RWPE1 (cell line): ENCODE measurements around the gene TMEM45A.
"Not testable (repeated sequence)": the region's sequence is repeated elsewhere in the genome, so short reads cannot be mapped to it uniquely, and the experiment has no call there.

ENCODE experiments used
- CTCF ChIA-PET: fragments of 350-600 bp; sonication (Branson Sonifier 250); formaldehyde crosslinking; extraction: SDS; loops from one replicate; lab custom pipeline; 2021; lab: Yijun Ruan, JAX
- POLR2A ChIA-PET: fragments of 400-600 bp; formaldehyde crosslinking; extraction: SDS; loops from one replicate; lab custom pipeline; 2020; ENCODE audit warnings: antibody characterized with exemption; ENCODE audit not compliant: low non-redundant PET; lab: Yijun Ruan, JAX
- DNase-seq: peaks from one replicate; pipeline ENCODE4 v3.0.0; 2012; ENCODE audit warnings: low spot score
- H3K27ac ChIP-seq: fragments of 450-650 bp; 2 replicates; pipeline ENCODE4 v1.5.1; 2017
- TF ChIP-seq, protein P1 (sequence below): fragments of 450-650 bp; conservative IDR thresholded peaks from 2 replicates; pipeline ENCODE4 v1.5.1; 2017; ENCODE audit warnings: low read depth, mild to moderate bottlenecking

Gene TMEM45A

DNA sequence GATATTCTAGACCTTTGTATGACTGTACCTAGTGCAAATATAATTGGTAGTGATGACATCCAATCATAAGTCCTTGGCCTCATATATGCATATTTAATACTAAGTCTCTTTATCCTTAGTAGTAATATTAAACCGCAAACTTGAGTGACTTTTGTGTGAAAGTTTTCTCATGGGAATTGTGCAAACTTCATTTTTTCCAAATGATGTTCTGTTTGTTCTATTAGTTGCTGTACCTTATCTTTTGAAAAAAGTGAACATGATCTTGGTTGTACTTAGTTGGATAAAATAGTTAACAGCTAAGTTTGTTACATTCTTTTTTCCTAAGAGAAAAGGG is 43.2 kb downstream of the TMEM45A start:
- ChIA-PET CTCF (no interaction called here), POLR2A (no interaction called here)
- TF ChIP-seq, protein P1, sequence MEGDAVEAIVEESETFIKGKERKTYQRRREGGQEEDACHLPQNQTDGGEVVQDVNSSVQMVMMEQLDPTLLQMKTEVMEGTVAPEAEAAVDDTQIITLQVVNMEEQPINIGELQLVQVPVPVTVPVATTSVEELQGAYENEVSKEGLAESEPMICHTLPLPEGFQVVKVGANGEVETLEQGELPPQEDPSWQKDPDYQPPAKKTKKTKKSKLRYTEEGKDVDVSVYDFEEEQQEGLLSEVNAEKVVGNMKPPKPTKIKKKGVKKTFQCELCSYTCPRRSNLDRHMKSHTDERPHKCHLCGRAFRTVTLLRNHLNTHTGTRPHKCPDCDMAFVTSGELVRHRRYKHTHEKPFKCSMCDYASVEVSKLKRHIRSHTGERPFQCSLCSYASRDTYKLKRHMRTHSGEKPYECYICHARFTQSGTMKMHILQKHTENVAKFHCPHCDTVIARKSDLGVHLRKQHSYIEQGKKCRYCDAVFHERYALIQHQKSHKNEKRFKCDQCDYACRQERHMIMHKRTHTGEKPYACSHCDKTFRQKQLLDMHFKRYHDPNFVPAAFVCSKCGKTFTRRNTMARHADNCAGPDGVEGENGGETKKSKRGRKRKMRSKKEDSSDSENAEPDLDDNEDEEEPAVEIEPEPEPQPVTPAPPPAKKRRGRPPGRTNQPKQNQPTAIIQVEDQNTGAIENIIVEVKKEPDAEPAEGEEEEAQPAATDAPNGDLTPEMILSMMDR = no peak

GRCh38 chr3:100536093-100536492 is 43.7 kb downstream of the TMEM45A start:
- POLR2A ChIA-PET = no interaction called here
- no peak for DNase-seq
- no peak overlapping the region for H3K27ac ChIP-seq
- CTCF ChIA-PET = no interaction called here
- TF ChIP-seq, protein P1 = no peak

More for the DNA sequence above, 43.2 kb downstream of the TMEM45A start:
- H3K27ac ChIP-seq = no peak overlapping the region
- no peak for DNase-seq

DNA sequence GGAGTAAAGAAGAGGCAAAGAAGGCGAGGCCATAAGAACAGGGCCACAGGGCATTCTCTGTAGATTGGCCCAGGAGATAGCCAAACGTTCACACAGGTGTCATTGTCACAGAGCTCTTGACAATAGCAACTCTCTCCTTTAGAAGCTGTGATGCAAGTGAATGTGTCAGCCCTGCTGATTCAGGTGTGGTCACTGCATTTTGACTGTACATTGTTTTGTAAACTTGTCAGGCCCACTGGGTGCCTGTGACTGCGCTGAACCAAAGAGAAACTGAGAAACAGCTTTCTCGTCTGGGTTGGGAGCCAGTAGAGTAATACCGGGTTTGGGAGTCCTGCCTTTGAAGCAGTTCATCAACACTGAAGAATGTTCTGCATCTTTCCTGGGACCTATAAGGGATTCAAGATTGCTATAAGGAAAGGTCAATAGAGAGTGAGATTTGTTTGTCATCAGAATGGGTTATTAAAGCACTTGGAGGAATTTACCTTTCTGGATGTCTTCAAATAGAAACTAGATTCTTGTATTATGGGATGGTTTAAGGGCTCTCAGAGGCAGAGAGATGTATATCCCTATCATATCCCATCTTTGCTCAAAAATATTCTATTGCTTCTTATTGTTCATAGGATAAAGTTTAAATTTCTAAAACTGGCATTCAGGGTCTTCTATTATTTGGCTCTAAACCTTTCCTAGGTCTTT is 45.4 kb downstream of the TMEM45A start:
- no peak overlapping the region for H3K27ac ChIP-seq
- no peak for DNase-seq
- POLR2A ChIA-PET = no interaction called here
- CTCF ChIA-PET = interaction anchor here (0.7 kb wide), 1 partner anchor 354 kb away, joined by 3 read pairs; no protein-coding TSS in a partner anchor
- TF ChIP-seq, protein P1 = no peak

DNA sequence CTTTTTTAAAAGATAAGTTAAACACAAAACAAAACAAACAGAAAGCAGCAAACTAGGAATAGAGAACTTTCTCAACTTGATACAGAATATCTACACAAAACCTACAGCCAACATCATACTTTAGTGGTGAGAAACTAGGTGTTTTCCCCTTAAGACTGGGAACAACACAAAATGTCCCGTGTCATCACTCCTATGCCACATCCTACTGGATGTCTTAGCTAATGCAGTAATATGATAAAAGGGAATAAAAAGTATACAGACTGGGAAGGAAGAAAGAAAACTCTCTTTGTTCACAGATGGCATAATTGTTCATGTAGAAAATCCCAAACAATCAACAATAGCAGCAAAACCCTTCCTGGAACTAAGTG is 45.9 kb downstream of the TMEM45A start:
- ChIA-PET CTCF (no interaction called here), POLR2A (no interaction called here)
- DNase-seq = no peak
- H3K27ac ChIP-seq = no peak overlapping the region
- TF ChIP-seq, protein P1 = no peak

DNA sequence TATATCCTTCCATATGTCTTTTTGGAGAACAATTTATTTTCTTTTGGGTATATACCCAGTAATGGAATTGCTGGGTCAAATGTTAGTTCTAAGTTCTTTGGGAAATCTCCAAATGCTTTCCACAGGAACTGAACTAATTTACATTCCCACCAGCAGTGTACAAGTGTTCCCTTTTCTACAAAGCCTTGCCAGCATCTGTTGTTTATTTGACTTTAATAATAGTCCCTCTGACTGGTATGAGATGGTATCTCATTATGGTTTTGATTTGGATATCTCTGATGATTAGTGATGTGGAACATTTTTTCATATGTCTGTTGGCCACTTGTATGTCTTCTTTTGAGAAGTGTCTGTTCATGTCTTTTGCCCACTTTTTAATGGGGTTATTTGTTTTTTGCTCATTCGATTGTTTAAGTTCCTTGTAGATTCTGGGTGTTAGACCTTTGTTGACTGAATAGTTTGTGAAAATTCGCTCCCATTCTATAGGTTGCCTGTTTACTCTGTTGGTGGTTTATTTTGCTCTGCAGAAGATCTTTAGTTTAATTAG is 48.4 kb downstream of the TMEM45A start:
- H3K27ac ChIP-seq = no peak overlapping the region
- CTCF ChIA-PET = no interaction called here
- POLR2A ChIA-PET = interaction anchor here (0.7 kb wide), 1 partner anchor 48 kb away, joined by 3 read pairs; the partner anchor contains the start of gene TMEM45A
- TF ChIP-seq, protein P1 = no peak
- DNase-seq = no peak

DNA sequence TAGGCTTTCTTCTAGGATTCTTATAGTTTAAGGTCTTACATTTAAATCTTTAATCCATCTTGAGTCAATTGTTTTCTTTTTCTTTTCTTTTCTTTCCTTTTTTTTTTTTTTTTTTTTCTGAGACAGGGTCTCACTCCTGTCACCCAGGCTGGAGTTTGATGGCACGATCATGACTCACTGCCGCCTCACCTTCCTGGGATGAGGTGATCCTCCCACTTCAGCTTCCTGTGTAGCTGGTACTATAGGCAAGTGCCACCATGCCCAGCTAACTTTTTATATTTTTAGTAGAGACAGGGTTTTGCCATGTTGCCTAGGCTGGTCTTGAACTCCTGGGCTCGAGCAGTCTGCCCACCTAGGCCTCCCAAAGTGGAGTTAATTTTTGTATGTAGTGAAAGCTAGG is 49.0 kb downstream of the TMEM45A start:
- CTCF ChIA-PET, DNase-seq, H3K27ac ChIP-seq: not testable (repeated sequence)
- POLR2A ChIA-PET = interaction anchor here (0.7 kb wide), 1 partner anchor 49 kb away, joined by 3 read pairs; the partner anchor contains the start of gene TMEM45A

- no peak for DNase-seq
- TF ChIP-seq, protein P1 = no peak
- CTCF ChIA-PET = interaction anchor here (0.6 kb wide), 1 partner anchor 37 kb away, joined by 3 read pairs; no protein-coding TSS in a partner anchor
- POLR2A ChIA-PET = no interaction called here
- no peak overlapping the region for H3K27ac ChIP-seq
These were observed 53.0 kb downstream of the TMEM45A start for GRCh38 chr3:100545371-100545770.
